Measurements from ENCODE around the gene WWOX.

WWOX gene

DNA sequence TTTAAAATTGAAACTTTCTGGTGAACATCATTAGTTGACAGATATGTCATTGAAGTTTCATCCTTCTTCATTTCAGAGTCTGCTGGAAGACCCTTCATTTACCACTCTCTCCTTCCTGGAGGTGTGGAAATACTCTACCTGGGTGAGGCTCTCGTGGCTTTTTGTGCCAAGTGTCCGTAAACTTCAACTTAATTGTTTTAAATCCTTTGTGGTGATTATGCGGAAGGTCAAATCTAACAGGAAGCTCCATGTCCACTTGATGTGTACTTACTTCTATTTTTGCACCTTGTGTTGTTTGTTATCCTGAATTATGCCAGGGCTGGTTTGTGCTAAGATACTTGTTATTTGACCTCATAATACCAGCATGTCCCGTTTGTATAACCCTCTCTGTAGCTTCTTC lies 129.2 kb downstream of the WWOX start:
- no peak for DNase-seq (ENCODE audit: low spot score)

DNA sequence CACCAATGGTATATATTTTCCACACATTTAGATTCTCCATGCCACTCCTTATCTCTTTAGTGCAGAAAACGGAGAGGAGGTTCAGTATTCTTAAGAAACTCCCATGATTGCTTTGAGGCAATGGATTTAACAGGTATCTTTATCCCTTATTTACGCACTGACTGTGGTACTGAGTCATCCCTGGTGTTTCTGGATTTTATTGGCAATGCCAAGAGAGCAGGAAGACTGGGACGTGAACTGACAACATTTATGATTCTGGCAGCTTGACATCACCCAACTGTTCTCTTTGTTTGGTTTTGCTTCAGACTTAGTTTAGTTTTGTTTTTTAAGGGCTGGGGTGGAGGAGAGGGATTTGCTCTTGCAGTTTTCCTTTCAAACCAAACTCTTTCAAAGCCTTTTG lies 131.4 kb downstream of the WWOX start:
- no peak for DNase-seq (ENCODE audit: low spot score)

DNA sequence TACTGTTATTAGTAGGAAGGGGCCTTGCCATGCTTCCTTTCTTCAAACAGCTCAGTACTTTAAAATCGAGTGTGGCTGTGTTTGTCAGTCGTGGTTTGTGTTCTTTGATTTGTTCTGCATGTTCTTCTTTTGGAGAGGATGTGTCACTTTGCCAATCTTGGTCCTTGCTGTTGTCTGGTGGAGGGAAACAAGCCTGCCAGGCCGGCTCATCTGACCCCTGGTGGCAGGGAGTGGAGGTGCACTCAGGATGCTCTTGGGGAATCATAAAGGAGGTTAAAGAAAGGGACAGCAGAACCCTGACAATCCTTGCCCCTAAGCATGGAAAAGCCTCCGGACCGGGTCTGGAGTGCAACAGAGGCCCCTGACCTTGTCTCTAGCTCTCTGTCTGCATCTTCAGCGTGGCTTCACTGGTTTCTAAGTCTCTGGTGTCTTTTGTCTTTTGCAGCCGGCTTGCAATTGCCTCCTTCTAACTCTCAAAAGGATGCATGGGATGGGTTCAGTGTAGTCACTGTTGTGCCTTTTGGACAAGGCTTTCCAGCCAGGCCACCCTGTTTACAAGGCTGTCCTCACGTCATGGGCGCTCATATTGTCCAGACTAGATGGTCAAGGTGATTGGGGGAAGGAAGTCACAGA lies 135.8 kb downstream of the WWOX start:
- DNase-seq (ENCODE audit: low spot score) = peak; percentile 63

DNA sequence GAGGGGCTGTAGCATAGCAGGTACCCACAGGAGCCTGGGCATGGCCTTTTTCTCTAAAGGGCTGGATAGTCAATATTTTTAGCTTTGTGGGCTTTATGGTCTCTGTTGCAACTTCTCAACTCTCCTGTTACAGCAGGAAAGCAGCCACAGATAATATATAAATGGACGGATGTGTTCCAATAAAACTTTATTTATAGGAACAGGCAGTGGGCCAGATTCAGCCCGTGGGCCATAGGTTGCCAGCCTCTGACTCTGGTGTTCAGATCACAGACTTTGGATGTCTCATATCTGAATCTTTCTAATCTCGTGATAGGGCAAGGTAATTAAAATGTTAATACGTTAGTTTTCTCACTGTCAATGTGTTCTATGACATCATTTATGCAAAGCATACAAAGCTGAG lies 136.4 kb downstream of the WWOX start:
- no peak for DNase-seq (ENCODE audit: low spot score)

DNA sequence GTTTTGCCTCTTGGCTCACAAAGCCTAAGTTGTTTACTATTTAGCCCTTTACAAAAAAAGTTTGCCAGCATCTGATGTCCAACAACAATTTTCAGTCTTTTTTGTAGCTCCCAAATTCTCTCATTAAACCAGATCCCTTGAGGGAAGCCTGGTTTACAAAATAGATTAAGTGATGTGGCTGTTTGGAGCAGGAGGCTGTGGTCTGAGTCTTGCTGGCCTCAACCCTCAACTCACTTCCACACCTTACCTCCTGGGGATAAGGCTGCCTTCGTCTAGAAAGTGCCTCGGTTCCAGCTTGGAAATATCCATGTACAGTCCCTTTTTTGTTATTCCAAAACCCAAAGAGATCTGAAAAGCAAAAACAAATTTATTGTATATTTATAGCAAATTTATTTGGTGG lies 138.4 kb downstream of the WWOX start:
- DNase-seq (ENCODE audit: low spot score) = no peak

DNA sequence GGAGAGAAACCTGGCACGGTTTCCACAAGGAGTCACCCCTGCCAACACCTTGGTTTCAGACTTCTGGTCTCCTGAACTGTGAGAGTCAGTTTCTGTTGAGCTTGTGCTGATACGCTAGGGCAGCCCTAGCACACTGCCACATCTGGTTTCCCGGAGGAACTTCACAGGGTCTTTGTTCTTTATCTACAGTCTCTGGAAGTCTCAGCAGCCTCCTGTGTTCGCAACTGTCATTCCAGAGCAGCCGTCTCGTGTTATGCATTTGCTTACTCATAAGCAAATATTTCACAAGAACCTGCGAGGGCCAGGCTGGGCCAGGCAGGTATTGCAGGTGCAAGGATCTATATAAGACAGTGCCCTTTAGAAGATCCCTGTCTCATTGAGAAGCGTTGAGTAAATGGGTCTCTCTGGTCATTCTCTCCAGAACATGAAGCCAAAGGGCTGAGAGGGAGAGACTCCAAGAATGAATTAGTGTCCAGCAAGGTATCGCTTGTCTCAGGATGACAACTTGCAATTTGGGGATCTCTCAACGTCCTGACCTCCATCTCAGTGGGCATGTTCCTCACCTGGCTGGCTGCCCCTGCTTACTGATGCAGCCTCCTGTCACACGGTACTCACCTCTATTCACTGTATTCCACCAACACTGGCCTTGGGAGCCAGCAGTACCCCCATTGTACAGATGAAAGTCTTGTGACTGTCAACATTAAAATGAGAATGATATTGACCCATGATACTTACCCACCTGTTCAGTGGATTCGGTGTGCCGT lies 141.2 kb downstream of the WWOX start:
- no peak for DNase-seq (ENCODE audit: low spot score)

DNA sequence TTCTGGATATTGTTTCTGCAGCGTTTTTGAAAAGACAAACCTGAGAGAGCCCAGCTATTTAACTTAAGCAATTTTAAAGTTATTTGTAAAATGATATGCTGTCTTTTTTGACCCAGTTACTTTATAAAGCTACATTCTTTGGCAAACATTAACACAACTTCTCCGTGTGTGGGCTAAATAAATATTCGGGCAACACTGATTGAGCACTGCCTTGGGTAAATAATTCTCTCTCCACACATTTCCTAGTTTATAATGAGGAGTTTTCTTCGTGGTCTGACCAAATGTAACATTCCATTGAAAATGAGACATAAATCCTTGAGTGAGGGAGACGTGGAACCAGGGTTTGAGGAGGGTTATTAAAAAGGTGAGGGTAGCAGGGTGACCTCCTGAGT lies 142.8 kb downstream of the WWOX start:
- no peak for DNase-seq (ENCODE audit: low spot score)

DNA sequence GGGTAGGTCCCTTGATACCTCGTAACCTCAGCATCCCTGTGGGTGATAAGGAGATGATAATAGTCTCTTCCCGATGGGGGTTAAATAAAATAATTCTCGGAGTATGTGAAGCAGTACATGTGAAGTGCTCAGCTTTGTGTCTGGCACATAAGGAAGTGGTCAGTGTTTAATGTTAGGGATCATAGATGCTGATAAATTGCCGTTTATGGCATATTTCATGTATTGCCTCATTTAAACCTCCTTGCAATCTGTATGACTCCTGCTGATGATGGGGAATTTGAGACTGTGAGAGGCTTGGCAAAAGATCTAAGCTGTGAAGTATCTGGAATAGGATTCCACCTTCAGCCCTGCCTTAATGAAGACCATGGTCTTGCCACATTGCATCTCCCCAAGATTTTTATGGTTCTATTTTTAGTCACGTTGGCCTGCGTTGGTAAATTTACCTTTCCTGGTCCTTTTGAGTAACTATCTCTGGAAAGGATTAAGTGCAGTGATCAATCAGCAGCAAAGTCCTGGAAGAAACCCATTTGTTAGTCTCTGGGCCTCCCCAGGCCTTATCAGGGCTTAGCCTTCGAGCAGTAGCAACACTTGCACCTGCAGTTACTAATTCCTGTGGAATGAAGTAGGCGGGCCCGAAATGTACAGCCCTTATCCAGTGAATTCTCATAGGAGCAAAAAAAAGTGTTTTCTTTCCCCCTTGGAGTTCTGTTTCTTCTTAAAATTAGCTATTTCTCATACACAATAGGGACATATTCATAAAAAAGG lies 144.9 kb downstream of the WWOX start:
- DNase-seq (ENCODE audit: low spot score) = no peak

DNA sequence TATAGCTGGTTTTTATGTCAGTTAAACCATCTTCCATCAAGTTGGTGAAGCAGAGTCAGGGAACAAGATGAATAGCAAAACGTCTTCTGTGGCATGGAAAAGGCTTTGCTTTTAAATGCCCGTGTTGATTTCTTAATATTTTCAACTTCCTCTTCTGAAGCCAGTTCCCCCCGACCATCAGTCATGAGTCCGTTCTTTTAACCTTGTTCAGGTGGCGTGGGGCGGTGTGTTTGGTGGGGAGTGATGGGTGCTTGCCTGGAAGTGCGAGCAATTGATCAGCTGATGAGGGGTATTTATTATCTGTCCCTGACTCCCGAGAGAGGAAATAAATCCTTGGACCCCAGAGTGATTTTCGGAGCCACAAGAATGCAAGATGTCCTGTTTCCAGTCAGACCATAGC lies 147.1 kb downstream of the WWOX start:
- no peak for DNase-seq (ENCODE audit: low spot score)

DNA sequence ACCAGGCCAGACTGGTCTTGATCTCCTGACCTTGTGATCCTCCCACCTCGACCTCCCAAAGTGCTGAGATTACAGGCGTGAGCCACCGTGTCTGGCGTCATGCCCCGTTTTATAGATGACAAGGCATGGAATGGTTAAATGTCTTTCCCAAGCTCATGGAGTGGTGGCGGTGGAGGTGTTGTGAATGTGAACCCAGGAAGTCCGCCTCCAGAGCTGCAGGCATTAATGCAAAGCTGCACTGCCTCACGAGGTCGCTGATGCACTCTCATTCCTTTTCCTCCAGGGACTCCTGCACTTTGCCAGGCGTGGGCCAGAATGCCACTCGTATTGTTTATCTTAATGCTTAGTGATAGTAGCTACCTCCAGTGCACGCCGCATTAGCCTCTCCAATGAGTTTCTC lies 149.6 kb downstream of the WWOX start:
- DNase-seq (ENCODE audit: low spot score) = no peak

DNA sequence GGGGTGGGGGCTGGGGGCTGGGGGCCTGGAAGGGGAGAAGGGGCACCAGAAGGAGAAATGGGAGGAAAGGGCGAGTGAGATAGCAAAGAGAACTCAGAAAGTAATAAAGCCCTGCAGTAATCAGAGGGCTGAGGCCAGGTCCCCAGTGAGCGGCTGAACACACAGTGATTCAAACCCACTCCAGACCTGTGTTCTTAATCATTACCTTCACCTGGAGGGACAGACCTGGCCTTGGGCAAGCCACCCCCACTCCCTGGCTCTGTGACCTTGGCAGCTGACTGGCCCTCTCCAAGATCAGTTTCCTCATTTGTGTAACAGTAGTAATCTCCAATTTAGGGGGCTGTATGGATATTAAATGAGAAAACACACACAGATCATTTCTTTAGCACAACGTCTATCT lies 150.4 kb downstream of the WWOX start:
- DNase-seq (ENCODE audit: low spot score) = no peak

DNA sequence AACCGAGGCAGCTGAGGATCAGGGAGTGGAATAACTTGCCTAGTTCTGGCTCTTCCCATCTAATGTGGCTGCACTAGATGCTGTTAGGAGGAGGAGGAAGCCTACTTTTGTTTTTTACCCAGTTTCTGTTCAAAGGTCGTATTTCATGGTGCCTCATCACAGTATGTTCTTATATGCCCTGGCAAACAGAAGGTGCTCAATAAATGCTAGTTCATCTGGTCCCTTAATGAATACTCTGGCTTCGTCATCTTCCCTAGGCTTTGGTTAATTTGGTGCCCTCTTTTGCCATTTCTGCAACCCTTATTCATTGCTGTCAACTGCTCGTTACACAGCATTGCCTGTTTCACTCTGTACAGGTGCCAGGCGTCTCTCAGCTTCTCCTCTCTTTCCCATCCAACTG lies 151.7 kb downstream of the WWOX start:
- no peak for DNase-seq (ENCODE audit: low spot score)

DNA sequence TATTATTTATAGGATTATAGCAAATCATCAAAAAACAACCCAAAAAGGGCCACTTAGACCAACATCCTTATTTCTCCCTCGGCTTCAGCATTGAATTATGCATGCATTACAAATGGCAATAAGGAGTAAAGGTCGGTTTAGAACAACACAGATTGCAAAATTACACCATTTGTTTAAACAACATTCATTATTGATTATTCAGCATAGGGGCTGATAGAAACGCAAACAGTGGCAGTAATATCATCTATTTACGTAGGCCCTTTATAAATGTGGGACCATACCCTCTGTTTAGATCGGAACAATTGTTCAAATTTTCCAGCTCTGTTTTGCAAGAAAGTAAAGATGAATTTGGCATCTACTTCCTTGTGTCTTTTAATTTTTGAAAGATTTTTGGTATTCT lies 153.3 kb downstream of the WWOX start:
- no peak for DNase-seq (ENCODE audit: low spot score)

DNA sequence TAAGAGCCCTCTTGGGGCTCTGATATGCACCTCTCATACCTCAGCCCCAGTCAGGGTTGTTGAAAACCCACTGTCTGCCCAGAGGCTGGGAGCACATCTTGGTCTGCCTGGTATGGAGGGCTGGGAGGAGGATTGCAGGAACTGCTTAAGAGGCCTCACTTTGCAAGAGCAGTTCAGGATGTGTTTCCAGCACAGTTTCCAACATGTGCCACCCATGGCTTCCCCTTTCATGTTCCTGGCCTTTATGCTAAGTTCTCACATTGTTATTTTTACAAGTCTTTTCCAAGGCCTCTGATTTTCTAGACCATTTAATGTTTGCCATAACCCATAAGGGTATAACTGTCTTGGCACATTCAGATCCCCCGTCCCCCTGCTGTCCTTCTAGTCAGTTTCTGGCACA lies 155.4 kb downstream of the WWOX start:
- DNase-seq (ENCODE audit: low spot score) = no peak

DNA sequence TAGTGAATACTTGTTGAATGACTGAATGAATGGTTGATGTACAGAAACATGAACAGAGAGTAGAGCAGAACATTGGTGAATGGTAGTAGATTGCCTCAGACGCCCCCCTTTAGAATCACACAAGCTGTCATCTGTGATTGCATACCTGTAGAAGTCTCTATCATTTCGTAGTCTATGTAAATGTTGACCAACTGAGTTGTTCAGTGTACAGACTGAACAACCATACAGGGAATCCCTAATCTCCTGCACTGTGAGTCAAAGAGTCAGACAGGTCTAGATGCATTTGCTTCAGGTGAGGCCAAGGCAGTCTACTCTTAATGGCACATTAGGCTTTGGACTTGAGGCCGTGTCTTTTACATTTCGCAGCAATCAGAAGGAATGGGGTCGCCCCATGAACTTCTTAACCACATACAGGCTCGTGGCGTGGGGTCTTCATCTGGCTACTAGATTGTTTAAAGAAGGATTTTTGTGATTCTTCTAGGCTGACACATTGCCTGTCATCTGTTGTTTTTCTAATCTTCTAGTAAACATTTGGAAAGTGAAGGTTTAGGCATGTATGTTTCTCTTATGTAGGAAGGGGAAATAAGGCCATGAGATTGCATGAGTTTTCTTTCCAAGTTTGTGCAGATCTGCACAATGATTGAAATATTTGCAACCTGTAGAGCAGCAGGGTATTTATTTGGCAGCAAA lies 157.4 kb downstream of the WWOX start:
- no peak for DNase-seq (ENCODE audit: low spot score)

DNA sequence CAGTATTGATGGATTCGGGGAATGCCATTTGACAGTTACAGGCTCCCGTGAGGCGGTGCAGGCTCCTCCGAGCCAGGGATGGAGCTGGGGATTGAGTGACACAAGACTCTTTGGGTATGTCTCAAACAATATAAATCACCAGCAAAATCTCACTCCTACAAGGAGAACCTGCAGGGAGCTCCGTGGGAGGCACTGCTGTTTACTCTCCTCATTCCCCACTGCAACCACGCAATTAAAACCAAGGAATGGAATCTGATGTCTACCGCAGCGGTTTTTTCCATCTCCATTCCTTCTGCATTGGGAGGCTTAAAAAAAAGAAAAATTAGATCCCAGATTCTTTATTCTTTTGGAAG lies 157.9 kb downstream of the WWOX start:
- DNase-seq (ENCODE audit: low spot score) = no peak

DNA sequence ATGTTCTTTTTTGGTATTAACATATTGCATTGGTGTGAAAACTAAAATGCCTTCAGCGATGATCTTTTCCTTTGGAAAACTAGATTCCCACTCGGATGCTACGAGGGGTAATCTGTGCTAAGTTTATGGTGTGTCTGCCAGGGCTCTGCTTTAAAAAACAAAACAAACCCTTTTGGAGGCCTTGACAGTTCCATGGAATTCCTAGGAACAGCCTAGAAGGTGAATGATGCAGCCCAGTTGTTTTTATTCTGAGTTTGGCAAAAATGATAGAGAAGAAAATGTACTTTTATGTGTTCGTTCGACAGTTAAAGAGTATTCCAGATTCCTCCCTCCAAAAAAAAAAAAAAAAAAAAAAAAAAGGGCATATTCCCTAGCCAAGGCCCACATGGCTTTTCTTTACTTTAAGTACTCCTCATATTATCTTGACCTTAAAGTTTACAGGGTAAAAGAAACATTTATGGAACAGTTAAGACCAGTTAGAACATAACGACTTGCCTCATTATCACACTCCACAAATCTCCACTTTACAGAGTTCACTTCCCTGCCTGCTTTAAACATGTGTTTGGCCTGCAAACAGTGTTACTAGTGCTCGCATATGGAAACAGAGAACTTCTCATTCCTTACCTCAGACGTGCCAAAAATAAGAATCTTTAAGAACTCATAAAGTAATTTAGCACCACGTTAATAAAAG lies 159.1 kb downstream of the WWOX start:
- no peak for DNase-seq (ENCODE audit: low spot score)

DNA sequence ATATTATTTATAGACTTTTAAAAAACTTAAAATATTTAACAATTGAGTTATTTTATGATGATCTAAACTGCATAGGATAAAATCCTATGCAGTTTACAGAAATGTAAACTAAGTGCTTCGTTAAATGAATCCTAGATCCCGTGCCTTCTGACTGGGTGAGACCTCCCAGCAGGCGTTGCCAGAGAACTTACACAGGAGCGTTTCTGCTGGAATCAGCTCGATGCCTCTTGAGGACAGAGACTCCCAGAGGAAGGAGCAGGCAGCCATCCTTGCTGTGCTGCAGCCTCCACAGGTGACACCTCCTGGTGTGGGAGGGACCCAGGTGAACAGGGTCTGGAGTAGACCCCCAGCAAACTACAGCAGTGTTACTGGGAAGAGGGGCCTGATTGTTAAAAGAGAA lies 160.4 kb downstream of the WWOX start:
- DNase-seq (ENCODE audit: low spot score) = no peak

DNA sequence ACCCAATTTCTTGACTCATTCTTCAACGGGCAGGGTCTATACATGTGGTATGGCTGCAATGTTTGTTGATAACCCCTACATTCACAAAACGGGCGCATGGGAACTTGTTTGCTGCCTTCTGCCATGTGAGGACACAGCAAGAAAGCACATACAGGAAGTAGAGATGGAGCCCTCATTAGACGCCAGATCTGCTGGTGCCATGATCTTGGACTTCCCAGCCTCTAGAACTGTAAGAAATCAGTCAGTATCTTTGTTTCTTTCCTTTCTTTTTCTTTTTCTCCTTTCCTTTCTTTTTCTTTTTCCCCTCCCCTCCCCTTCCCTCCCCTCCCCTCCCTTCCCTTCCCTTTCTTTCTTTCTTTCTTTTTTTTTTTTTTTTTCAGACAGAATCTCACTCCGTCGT lies 165.2 kb downstream of the WWOX start:
- DNase-seq (ENCODE audit: low spot score) = no peak

DNA sequence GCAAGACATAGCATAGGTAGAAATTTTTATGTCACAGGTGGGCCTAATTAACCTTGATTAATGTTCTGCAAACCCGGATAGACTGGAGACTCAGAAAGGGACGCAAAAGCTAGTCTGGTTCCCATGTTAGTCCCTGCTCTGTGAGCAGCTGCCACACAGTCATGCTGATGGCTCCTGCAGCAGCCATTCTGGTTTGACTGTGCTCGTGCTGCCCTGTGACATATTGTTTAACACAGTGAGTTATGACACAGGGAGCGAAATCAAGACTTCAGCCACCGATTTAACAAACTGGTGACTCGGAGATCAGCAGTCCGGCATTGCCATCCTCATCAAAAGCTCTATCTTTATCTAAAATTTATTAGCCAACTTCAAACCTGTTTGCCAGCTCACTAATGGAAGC lies 169.8 kb downstream of the WWOX start:
- no peak for DNase-seq (ENCODE audit: low spot score)

DNA sequence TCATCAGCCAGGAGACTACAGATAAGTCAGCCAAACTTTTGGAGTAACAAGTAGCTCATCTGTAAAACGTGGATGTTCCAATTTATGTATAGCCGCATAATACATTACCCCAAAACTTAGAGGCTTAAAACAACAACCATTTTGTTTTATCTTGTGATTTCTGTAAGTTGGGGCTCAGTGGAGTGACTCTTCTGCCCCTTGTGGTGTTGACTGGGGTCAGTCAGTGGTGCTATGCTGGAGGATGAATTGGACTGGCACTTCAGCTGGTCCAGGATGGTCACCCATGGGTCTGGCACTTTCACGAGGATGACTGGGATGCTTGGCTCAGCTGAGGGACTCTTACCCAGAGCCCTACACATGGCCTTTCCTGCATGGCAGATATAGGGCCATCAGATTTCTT lies 172.5 kb downstream of the WWOX start:
- DNase-seq (ENCODE audit: low spot score) = no peak

DNA sequence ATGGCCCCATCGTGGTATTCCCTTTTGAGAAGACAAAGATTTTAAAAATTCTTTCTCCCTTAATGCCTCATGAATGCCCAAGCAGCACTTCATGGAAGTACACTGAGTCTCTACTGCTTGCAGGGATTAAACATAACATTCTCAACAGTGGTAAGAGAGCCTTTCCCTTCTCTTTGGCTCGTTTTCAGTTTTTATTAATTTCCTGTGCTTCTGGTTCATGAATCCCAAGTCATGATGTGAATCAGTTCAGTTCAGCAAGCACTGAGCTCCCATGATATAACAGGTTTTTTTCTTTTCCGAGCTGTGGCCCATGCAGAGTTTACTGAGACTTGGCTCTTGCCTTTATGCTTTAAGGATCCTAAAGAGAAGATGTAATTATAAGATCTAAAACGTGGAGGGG lies 175.3 kb downstream of the WWOX start:
- DNase-seq (ENCODE audit: low spot score) = no peak
